H1 (cell line): Measurements from ENCODE around the gene TMEM63A. TPM values are rescaled to one million over a fixed set of nuclear protein-coding genes. Genes with fewer than 3 reads are reported as not detected.

Source experiments
- CTCF ChIA-PET: fragments of 300-600 bp; sonication (Branson Sonifier 250); formaldehyde crosslinking; loops from one replicate; lab custom pipeline; 2021; ENCODE audit not compliant: partially characterized antibody; lab: Charles Lee
- POLR2A ChIA-PET: fragments of 300-600 bp; sonication (Branson Sonifier 250); formaldehyde crosslinking; loops from one replicate; lab custom pipeline; 2021; ENCODE audit warnings: inconsistent platforms; ENCODE audit not compliant: partially characterized antibody; lab: Charles Lee
- DNase-seq, 2 experiments: peaks; one replicate each; pipeline versions ENCODE4 v3.0.0 to v3.0.0-alpha.2; 2010 to 2022; ENCODE audit warnings: low spot score in 2 of 2, low read depth in 1 of 2, mixed read lengths in 1 of 2
- FAIRE-seq: peaks from 2 replicates; lab custom pipeline; 2011; peaks lifted over from hg19 to GRCh38; lab: Jason Lieb, UNC
- H2AFZ ChIP-seq: 2 replicates; pipeline ENCODE4 v1.8.1; 2012; ENCODE audit warnings: low read length, inconsistent platforms
- H2AK5ac ChIP-seq: 2 replicates; pipeline ENCODE4 v1.6.1; 2013; ENCODE audit warnings: low read depth, low read length
- H2BK120ac ChIP-seq: replicated peaks from 2 replicates; pipeline ENCODE3; 2013; ENCODE audit warnings: low read depth, low read length, inconsistent platforms
- H2BK12ac ChIP-seq: 2 replicates; pipeline ENCODE4 v1.6.1; 2013; ENCODE audit warnings: low read depth, low read length
- H2BK15ac ChIP-seq: 2 replicates; pipeline ENCODE4 v1.6.1; 2013; ENCODE audit warnings: low read length
- H2BK20ac ChIP-seq: 2 replicates; pipeline ENCODE4 v1.6.1; 2013; ENCODE audit warnings: low read length
- H2BK5ac ChIP-seq: 2 replicates; pipeline ENCODE4 v1.6.1; 2013; ENCODE audit warnings: low read depth, low read length
- H3K14ac ChIP-seq: 2 replicates; pipeline ENCODE4 v1.6.1; 2013; ENCODE audit warnings: inconsistent platforms; ENCODE audit not compliant: insufficient read length
- H3K18ac ChIP-seq: 2 replicates; pipeline ENCODE4 v1.6.1; 2013; ENCODE audit warnings: low read length; ENCODE audit errors: extremely low read depth
- H3K23ac ChIP-seq: 2 replicates; pipeline ENCODE4 v1.6.1; 2013; ENCODE audit warnings: inconsistent platforms; ENCODE audit not compliant: insufficient read length
- H3K23me2 ChIP-seq: 2 replicates; pipeline ENCODE4 v1.6.1; 2013; ENCODE audit warnings: low read depth, low read length
- H3K27ac ChIP-seq: 2 replicates; pipeline ENCODE4 v1.6.1; 2011; ENCODE audit warnings: low read depth, low read length, inconsistent platforms
- H3K27me3 ChIP-seq, 4 experiments: replicated peaks in 1 of 4; 1 replicate in 1 of 4; 2 replicates in 3 of 4; pipeline versions ENCODE4 v1.6.1 to v1.8.1; 2011 to 2013; ENCODE audit warnings: low read length in 3 of 4, mild to moderate bottlenecking in 3 of 4, inconsistent platforms in 2 of 4, mixed read lengths in 2 of 4, moderate library complexity in 1 of 4; ENCODE audit not compliant: control insufficient read depth in 3 of 4, insufficient read depth in 3 of 4; ENCODE audit errors: extremely low read depth in 1 of 4
- H3K36me3 ChIP-seq, 4 experiments: 2 replicates each; pipeline versions ENCODE4 v1.6.1 to v1.8.1; 2011 to 2013; ENCODE audit warnings: mild to moderate bottlenecking in 4 of 4, low read length in 3 of 4, moderate library complexity in 2 of 4, control low read depth in 1 of 4, inconsistent platforms in 1 of 4; ENCODE audit not compliant: insufficient read depth in 4 of 4, control insufficient read depth in 2 of 4
- H3K4ac ChIP-seq: replicated peaks from 2 replicates; pipeline ENCODE3; 2013; ENCODE audit warnings: low read length, low read depth, mixed read lengths, inconsistent platforms; ENCODE audit not compliant: insufficient read length
- H3K4me1 ChIP-seq, 4 experiments: replicated peaks in 1 of 4; 1 replicate in 1 of 4; 2 replicates in 3 of 4; pipeline versions ENCODE4 v1.6.1 to v1.8.1; 2011 to 2013; ENCODE audit warnings: low read length in 3 of 4, inconsistent platforms in 2 of 4, mixed read lengths in 1 of 4; ENCODE audit not compliant: insufficient read depth in 4 of 4, control insufficient read depth in 3 of 4
- H3K4me2 ChIP-seq, 2 experiments: 2 replicates each; pipeline versions ENCODE4 v1.6.1 to v1.8.1; 2011 to 2013; ENCODE audit warnings: low read depth in 2 of 2, low read length in 2 of 2, control low read depth in 1 of 2, inconsistent platforms in 1 of 2, mild to moderate bottlenecking in 1 of 2; ENCODE audit not compliant: insufficient read depth in 1 of 2
- H3K4me3 ChIP-seq, 4 experiments: fragments of 200-600, 300-600 bp in 1 of 4; sonication (generic), shearing (Covaris generic), sonication (Bioruptor Twin) in 1 of 4; 2 replicates each; pipeline versions ENCODE4 v1.5.1 to v1.8.1; 2011 to 2016; ENCODE audit warnings: low read length in 4 of 4, low read depth in 3 of 4, control low read depth in 2 of 4, inconsistent platforms in 2 of 4, mild to moderate bottlenecking in 2 of 4, mixed read lengths in 1 of 4, moderate library complexity in 1 of 4; ENCODE audit not compliant: insufficient read depth in 2 of 4; ENCODE audit errors: extremely low read depth in 1 of 4
- H3K56ac ChIP-seq: replicated peaks from 2 replicates; pipeline ENCODE3; 2013; ENCODE audit warnings: low read depth, mild to moderate bottlenecking, mixed read lengths, low read length, inconsistent platforms; ENCODE audit not compliant: insufficient read length
- H3K79me1 ChIP-seq: 2 replicates; pipeline ENCODE4 v1.6.1; 2013; ENCODE audit warnings: low read depth, low read length, control low read depth
- H3K79me2 ChIP-seq, 2 experiments: 2 replicates each; pipeline versions ENCODE4 v1.6.1 to v1.8.1; 2012 to 2013; ENCODE audit warnings: low read length in 2 of 2, mild to moderate bottlenecking in 2 of 2, inconsistent platforms in 1 of 2; ENCODE audit not compliant: insufficient read depth in 2 of 2, control insufficient read depth in 1 of 2
- H3K9ac ChIP-seq, 4 experiments: replicated peaks in 1 of 4; 1 replicate in 1 of 4; 2 replicates in 3 of 4; pipeline versions ENCODE4 v1.6.1 to v1.8.1; 2011 to 2013; ENCODE audit warnings: low read depth in 3 of 4, low read length in 3 of 4, control low read depth in 2 of 4, mild to moderate bottlenecking in 2 of 4, moderate library complexity in 2 of 4, inconsistent platforms in 1 of 4; ENCODE audit errors: extremely low read depth in 1 of 4
- H3K9me3 ChIP-seq, 2 experiments: 2 replicates each; pipeline versions ENCODE4 v1.6.1 to v1.8.1; 2012 to 2013; ENCODE audit warnings: mild to moderate bottlenecking in 2 of 2, moderate library complexity in 2 of 2, control low read depth in 1 of 2, inconsistent platforms in 1 of 2, low read depth in 1 of 2, low read length in 1 of 2, mixed read lengths in 1 of 2; ENCODE audit not compliant: insufficient read depth in 2 of 2
- H4K20me1 ChIP-seq, 2 experiments: replicated peaks in 1 of 2; 2 replicates each; pipeline versions ENCODE3 to v1.8.1; 2011 to 2013; ENCODE audit warnings: inconsistent platforms in 2 of 2, low read length in 2 of 2, mild to moderate bottlenecking in 1 of 2; ENCODE audit not compliant: insufficient read depth in 2 of 2, control insufficient read depth in 1 of 2
- H4K5ac ChIP-seq: 2 replicates; pipeline ENCODE4 v1.6.1; 2013; ENCODE audit warnings: low read length, low read depth, mixed read lengths, inconsistent platforms; ENCODE audit not compliant: insufficient read length
- H4K8ac ChIP-seq: 2 replicates; pipeline ENCODE4 v1.8.0; 2013; ENCODE audit warnings: mild to moderate bottlenecking, moderate library complexity, low read length, inconsistent platforms; ENCODE audit not compliant: insufficient read depth; ENCODE audit errors: extremely low read depth
- H4K91ac ChIP-seq: replicated peaks from 2 replicates; pipeline ENCODE3; 2013; ENCODE audit warnings: low read length, mixed read lengths, inconsistent platforms; ENCODE audit not compliant: insufficient read length
- BACH1 ChIP-seq: IDR thresholded peaks from 2 replicates; pipeline ENCODE4 v1.6.1; 2012; ENCODE audit warnings: low read length, improper control_type of control experiment
- BCL11A ChIP-seq, 2 experiments: IDR thresholded peaks; one replicate each; pipeline ENCODE4 v1.6.1; 2011; ENCODE audit warnings: low read depth in 2 of 2, low read length in 2 of 2, mild to moderate bottlenecking in 2 of 2
- CEBPB ChIP-seq: IDR thresholded peaks from 2 replicates; pipeline ENCODE4 v1.6.1; 2012; ENCODE audit warnings: low read depth, low read length
- CHD2 ChIP-seq: IDR thresholded peaks from 2 replicates; pipeline ENCODE4 v1.6.1; 2012; ENCODE audit warnings: low read length, improper control_type of control experiment
- HDAC2 ChIP-seq, 2 experiments: fragments of 300-600 bp in 1 of 2; sonication (generic) in 1 of 2; IDR thresholded peaks; 2 replicates each; pipeline ENCODE4 v1.6.1; 2011 to 2012; ENCODE audit warnings: low read depth in 2 of 2, low read length in 2 of 2, mild to moderate bottlenecking in 2 of 2, moderate library complexity in 2 of 2, borderline replicate concordance in 1 of 2, inconsistent platforms in 1 of 2
- SIN3A ChIP-seq, 2 experiments: IDR thresholded peaks in 1 of 2; conservative IDR thresholded peaks in 1 of 2; 2 replicates each; pipeline ENCODE4 v1.6.1; 2011 to 2012; ENCODE audit warnings: low read length in 2 of 2, improper control_type of control experiment in 1 of 2, low read depth in 1 of 2, mild to moderate bottlenecking in 1 of 2
- TCF12 ChIP-seq: IDR thresholded peaks from 2 replicates; pipeline ENCODE4 v1.6.1; 2011; ENCODE audit warnings: low read depth, mild to moderate bottlenecking, low read length
- USF2 ChIP-seq: IDR thresholded peaks from 2 replicates; pipeline ENCODE4 v1.6.1; 2011; ENCODE audit warnings: low read length, improper control_type of control experiment
- YY1 ChIP-seq: IDR thresholded peaks from 2 replicates; pipeline ENCODE4 v1.6.1; 2011; ENCODE audit warnings: low read depth, mild to moderate bottlenecking, low read length
- WGBS, 2 experiments: shearing (Covaris generic) in 1 of 2; methylation state at CpG; one replicate each; pipeline versions ENCODE4 v1.1.6 to v1.1.7; 2013 to 2015; ENCODE audit warnings: low lambda C conversion rate in 2 of 2, mixed read lengths in 2 of 2, inconsistent platforms in 1 of 2, low coverage in 1 of 2, missing lambda C conversion rate in 1 of 2; ENCODE audit not compliant: insufficient replicate concordance in 2 of 2, insufficient coverage in 1 of 2, insufficient read length in 1 of 2; ENCODE audit errors: extremely low coverage in 1 of 2, missing lambda C conversion rate in 1 of 2; 5-methylcytosine and 5-hydroxymethylcytosine counted together
- polyA plus RNA-seq, 7 experiments: library from polyadenylated mRNA; depleted of rRNA in 3 of 7; stranded (reverse) in 5 of 7; unstranded in 2 of 7; fragments of >200 nt in 5 of 7; fragments of 200-250 nt in 2 of 7; gene quantifications; 1 replicate in 5 of 7; 2 replicates in 1 of 7; 4 replicates in 1 of 7; pipeline versions ENCODE4 v1.2.1 to v1.2.3, GENCODE V29; 2011 to 2013; ENCODE audit warnings: missing spikeins in 2 of 7, mixed read lengths in 2 of 7
- total RNA-seq: library from RNA; stranded (reverse); fragmentation: NEBNext Ultra II Directional; extraction: Animal tissue kit (Norgen Biotek cat#: 25700); gene quantifications from 2 replicates; pipeline ENCODE4 v1.2.1, GENCODE V29; 2021

Gene TMEM63A
- total and polyA plus RNA-seq, 2 of the 8 experiments (the other 6 are each of a cell fraction or from before 2014, with no cell fraction given), result 26.1 to 55.4 TPM

GRCh38 chr1:225923692-225924555 is 41.7 kb upstream of the TMEM63A start, which contains the start of gene PYCR2:
Gene PYCR2 (minus strand): TSS chr1:225924250. CDS start chr1:225924110, 140 bp downstream.
- Histone ChIP-seq H3K56ac (peak within 1 kb of the TSS; percentile 93), H2AK5ac (0 out of 2 replicates have a peak within 1 kb of the TSS, but pooled peaks have one; percentile 6), H2BK20ac (no peak within 1 kb of the TSS), H2BK12ac (0 out of 2 replicates have a peak within 1 kb of the TSS, but pooled peaks have one; percentile 50), H3K27ac (peak within 1 kb of the TSS; percentile 69), H3K4me1 (peaks cover 0 to 9% (median 5%) of the 10 kb centered on the region in 4 experiments; a peak in 4 of 7 replicates), H4K91ac (peak within 1 kb of the TSS; percentile 98), H3K27me3 (no peaks in the 10 kb centered on the region), H4K20me1 (peaks cover 3 to 4% of the 10 kb centered on the region in 2 experiments), H2BK5ac (peak within 1 kb of the TSS; percentile 95), H2BK15ac (peak within 1 kb of the TSS; percentile 88; the same call in 1 of the 2 replicates), H3K79me2 (peaks cover 5 to 15% of the 10 kb centered on the region in 2 experiments), H3K23me2 (peaks cover 4% of the 10 kb centered on the region), H3K9ac (peak within 1 kb of the TSS; percentile 32 to 86 (median 78)), H3K14ac (no peak within 1 kb of the TSS), H3K18ac (peak within 1 kb of the TSS; percentile 95), H3K4me2 (peak within 1 kb of the TSS; percentile 63 to 80), H4K5ac (peak within 1 kb of the TSS; percentile 92), H4K8ac (peak within 1 kb of the TSS; percentile 96), H2BK120ac (peak within 1 kb of the TSS; percentile 45), H2AFZ (no peak within 1 kb of the TSS), H3K4me3 (peak within 1 kb of the TSS; percentile 91 to 97 (median 93)), H3K9me3 (no peaks in the 10 kb centered on the region), H3K36me3 (peaks cover 9 to 34% (median 20%) of the 10 kb centered on the region in 4 experiments; a peak in 7 of 8 replicates), H3K4ac (peak within 1 kb of the TSS; percentile 80), H3K23ac (no peak within 1 kb of the TSS), H3K79me1 (peaks cover 11% of the 10 kb centered on the region)
- DNase-seq (peak; percentile 88 to 92), FAIRE-seq (no peak)
- ChIA-PET POLR2A (interaction anchor here (0.6 to 2.9 kb wide), 23 partner anchors 9 to 219 kb away, joined by 3 to 16 read pairs (median 3); partner anchors contain the start of genes EPHX1, H3-3A, LEFTY2 and SRP9), CTCF (interaction anchor here (0.8 to 5.5 kb wide), 12 partner anchors 11 to 449 kb away, joined by 3 to 27 read pairs (median 4); partner anchors contain the start of gene LEFTY2)
- WGBS, 2 experiments, result 1% methylated on average over 44 of the region's 80 CpGs; no CpG with 5 or more reads in 1 of the 2 experiments
- peak in 1 of 2 experiments; percentile 28; a peak in 1 of 4 replicates for TF ChIP-seq HDAC2 (IDR thresholded peaks at IDR 0.05; ENCODE audit: borderline replicate concordance in 1 of 2, low read depth in 2 of 2, low read length in 2 of 2)
- peak; percentile 85 for TF ChIP-seq CEBPB
- peak; percentile 65; the same call in 1 of the 2 replicates for TF ChIP-seq YY1
- peak; percentile 90 for TF ChIP-seq USF2
- TF ChIP-seq BCL11A (IDR thresholded peaks at IDR 0.05; ENCODE audit: low read depth in 2 of 2, low read length in 2 of 2), result no peak
- peak in 1 of 2 experiments; percentile 62; a peak in 1 of 4 replicates for TF ChIP-seq SIN3A (conservative IDR thresholded peaks at IDR 0.05 in 1 of 2, IDR thresholded peaks at IDR 0.05 in 1 of 2; ENCODE audit: low read depth in 1 of 2, low read length in 2 of 2)
- no peak for TF ChIP-seq TCF12
- no peak for TF ChIP-seq BACH1
- peak; percentile 68; the same call in 1 of the 2 replicates for TF ChIP-seq CHD2
